CD4-positive, alpha-beta T cell (primary cell): ENCODE measurements around the gene TSPAN8. TPM values are rescaled to one million over a fixed set of nuclear protein-coding genes. Genes with fewer than 3 reads are reported as not detected.

Source experiments
- ATAC-seq: fragments of 200-7000 bp; cut with Tn5 transposase; one replicate; pipeline ENCODE4 v1.10.0; 2022; ENCODE audit warnings: mild to moderate bottlenecking; ENCODE audit not compliant: poor library complexity
- CTCF ChIA-PET: fragments of 350-600 bp; sonication (Branson Sonifier 250); formaldehyde crosslinking; loops from one replicate; lab custom pipeline; 2021; ENCODE audit warnings: antibody characterized with exemption, inconsistent platforms; lab: Charles Lee
- POLR2A ChIA-PET: fragments of 350-600 bp; sonication (Branson Sonifier 250); formaldehyde crosslinking; loops from one replicate; lab custom pipeline; 2021; ENCODE audit warnings: antibody characterized with exemption, inconsistent platforms; lab: Charles Lee
- DNase-seq, 14 experiments: peaks; one replicate each; pipeline ENCODE4 v3.0.0-alpha.2; 2013 to 2020; ENCODE audit warnings: mixed read lengths in 2 of 14
- H3K27ac ChIP-seq, 2 donors: one replicate each; pipeline versions ENCODE4 v1.5.1 to v1.7.0; 2013; ENCODE audit warnings: low read length in 2 of 2, low read depth in 1 of 2, mild to moderate bottlenecking in 1 of 2
- H3K27me3 ChIP-seq, 2 experiments: 1 replicate in 1 of 2; 2 replicates in 1 of 2; pipeline versions ENCODE4 v1.6.1 to v1.7.0; 2013; ENCODE audit warnings: low read length in 2 of 2, control low read depth in 1 of 2, mild to moderate bottlenecking in 1 of 2, moderate library complexity in 1 of 2; ENCODE audit not compliant: insufficient read depth in 2 of 2, control insufficient read depth in 1 of 2
- H3K36me3 ChIP-seq: one replicate; pipeline ENCODE4 v1.6.1; 2013; ENCODE audit warnings: low read length, control low read depth; ENCODE audit not compliant: insufficient read depth
- H3K4me1 ChIP-seq: one replicate; pipeline ENCODE4 v1.6.1; 2013; ENCODE audit warnings: low read length, control low read depth; ENCODE audit not compliant: insufficient read depth
- H3K4me3 ChIP-seq: one replicate; pipeline ENCODE4 v1.5.1; 2013; ENCODE audit warnings: mild to moderate bottlenecking, low read length, moderate library complexity
- H3K9me3 ChIP-seq, 2 experiments: 1 replicate in 1 of 2; 2 replicates in 1 of 2; pipeline versions ENCODE4 v1.6.1 to v1.7.0; 2013; ENCODE audit warnings: low read length in 2 of 2, mild to moderate bottlenecking in 2 of 2, control low read depth in 1 of 2, moderate library complexity in 1 of 2; ENCODE audit not compliant: control insufficient read depth in 1 of 2, insufficient read depth in 1 of 2
- H3K27ac Mint-ChIP-seq: one replicate; pipeline ENCODE4 v1.8.0; 2020; ENCODE audit warnings: mixed read lengths
- H3K27me3 Mint-ChIP-seq: one replicate; pipeline ENCODE4 v1.8.0; 2021; ENCODE audit warnings: mixed read lengths
- H3K36me3 Mint-ChIP-seq: one replicate; pipeline ENCODE4 v1.8.0; 2021; ENCODE audit warnings: low read depth, mixed read lengths
- H3K4me1 Mint-ChIP-seq: one replicate; pipeline ENCODE4 v1.8.0; 2021; ENCODE audit warnings: low read depth, mixed read lengths
- H3K4me3 Mint-ChIP-seq: one replicate; pipeline ENCODE4 v1.8.0; 2020; ENCODE audit warnings: mild to moderate bottlenecking, mixed read lengths
- H3K9me3 Mint-ChIP-seq: one replicate; pipeline ENCODE4 v1.8.0; 2020; ENCODE audit warnings: mixed read lengths
- CTCF ChIP-seq: fragments of 200-600 bp; IDR thresholded peaks from one replicate; pipeline ENCODE4 v1.8.0; 2022; ENCODE audit warnings: antibody characterized with exemption, mild to moderate bottlenecking
- intact Hi-C, 2 experiments: fragments of 100-400 bp; cut with DNase I in 1 of 2; cut with micrococcal nuclease in 1 of 2; formaldehyde crosslinking; loops; one replicate each; pipeline versions ENCODE4 v1.15.1 to v1.9.0; 2023 to 2025; cut with DNase I, micrococcal nuclease
- total RNA-seq, 174 experiments: library from RNA in 2 of 174; stranded (reverse) in 2 of 174; gene quantifications; one replicate each; pipeline ENCODE4 v1.2.3 and lab custom pipeline; 2021 to 2026

TSPAN8 gene
- total RNA-seq, 2 experiments from 2014 or later: not detected

DNA sequence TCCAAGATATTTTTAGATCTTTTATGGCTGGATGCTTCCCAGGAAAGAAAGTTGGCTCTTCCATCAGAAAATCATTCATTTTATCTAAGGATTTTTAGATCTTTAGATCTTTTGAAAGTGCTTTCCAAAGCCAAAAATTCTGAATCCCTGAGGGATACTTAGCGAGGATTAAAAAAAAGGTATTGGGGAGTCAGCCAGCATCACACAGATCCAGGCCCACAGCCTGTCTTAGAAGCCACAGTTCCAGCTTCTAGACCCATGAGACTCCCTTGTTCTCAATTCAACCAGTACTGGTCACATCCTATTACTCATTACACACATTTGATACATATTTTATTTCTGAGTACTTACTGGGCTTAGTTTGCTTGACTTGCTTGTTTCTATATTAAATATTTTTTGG, 49.9 kb downstream of the TSPAN8 start:
- no peaks in the 10 kb centered on the region for H3K36me3 Mint-ChIP-seq
- no peak for ATAC-seq
- no peaks in the 10 kb centered on the region for H3K4me1 ChIP-seq
- H3K9me3 Mint-ChIP-seq: peaks cover 3% of the 10 kb centered on the region
- no peak for TF ChIP-seq CTCF
- H3K27me3 Mint-ChIP-seq: no peaks in the 10 kb centered on the region
- H3K36me3 ChIP-seq: no peaks in the 10 kb centered on the region
- H3K4me3 Mint-ChIP-seq: no peak overlapping the region
- intact Hi-C loops: no loop called here
- no peak overlapping the region for H3K4me3 ChIP-seq
- DNase-seq: no peak
- POLR2A ChIA-PET: no interaction called here
- no peak overlapping the region for H3K27ac ChIP-seq
- CTCF ChIA-PET: no interaction called here
- H3K9me3 ChIP-seq: peaks cover 0 to 10% of the 10 kb centered on the region in 2 experiments
- H3K27me3 ChIP-seq: no peaks in the 10 kb centered on the region
- no peak overlapping the region for H3K27ac Mint-ChIP-seq
- H3K4me1 Mint-ChIP-seq: no peaks in the 10 kb centered on the region

- H3K27ac ChIP-seq: no peak overlapping the region
- Mint-ChIP-seq H3K9me3 (no peaks in the 10 kb centered on the region), H3K4me1 (no peaks in the 10 kb centered on the region), H3K27me3 (no peaks in the 10 kb centered on the region), H3K36me3 (no peaks in the 10 kb centered on the region), H3K4me3 (no peak overlapping the region), H3K27ac (no peak overlapping the region)
- ChIA-PET POLR2A (no interaction called here), CTCF (no interaction called here)
- H3K36me3 ChIP-seq: no peaks in the 10 kb centered on the region
- H3K27me3 ChIP-seq: no peaks in the 10 kb centered on the region
- no peak for TF ChIP-seq CTCF
- H3K4me1 ChIP-seq: no peaks in the 10 kb centered on the region
- DNase-seq (no peak), ATAC-seq (no peak)
- H3K9me3 ChIP-seq: peaks cover 0 to 3% of the 10 kb centered on the region in 2 experiments
- intact Hi-C loops: no loop called here
- no peak overlapping the region for H3K4me3 ChIP-seq
Observed at GRCh38 chr12:71105956-71106355, 51.8 kb downstream of the TSPAN8 start.

DNA sequence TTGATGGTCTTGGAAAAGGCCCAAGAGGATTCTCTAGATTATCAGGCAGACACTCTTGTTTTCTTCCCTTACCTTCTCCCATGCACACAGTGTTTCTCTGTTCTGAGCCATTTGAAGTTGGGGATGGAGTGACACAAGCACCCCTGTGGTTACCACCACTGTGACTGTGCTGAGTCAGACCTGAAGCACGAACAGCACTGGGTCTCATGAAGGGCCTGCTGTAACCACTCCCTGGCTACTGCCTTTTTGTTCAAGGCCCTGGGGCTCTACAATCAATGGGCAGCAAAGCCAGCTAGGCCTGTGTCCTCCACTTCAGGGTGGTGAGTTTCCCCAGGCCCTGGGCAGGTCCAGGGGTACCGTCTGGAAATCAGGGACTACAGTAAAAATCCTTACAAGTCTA, 65.5 kb downstream of the TSPAN8 start:
- no peaks in the 10 kb centered on the region for H3K27me3 Mint-ChIP-seq
- peaks cover 11% of the 10 kb centered on the region for H3K9me3 Mint-ChIP-seq
- Histone ChIP-seq H3K4me1 (no peaks in the 10 kb centered on the region), H3K27ac (no peak overlapping the region), H3K36me3 (no peaks in the 10 kb centered on the region), H3K27me3 (no peaks in the 10 kb centered on the region), H3K9me3 (peaks cover 0 to 7% of the 10 kb centered on the region in 2 experiments), H3K4me3 (no peak overlapping the region)
- H3K27ac Mint-ChIP-seq: no peak overlapping the region
- H3K4me1 Mint-ChIP-seq: no peaks in the 10 kb centered on the region
- H3K4me3 Mint-ChIP-seq: no peak overlapping the region
- DNase-seq: no peak
- POLR2A ChIA-PET: no interaction called here
- H3K36me3 Mint-ChIP-seq: no peaks in the 10 kb centered on the region
- no peak for ATAC-seq
- intact Hi-C loops: no loop called here
- CTCF ChIA-PET: no interaction called here
- no peak for TF ChIP-seq CTCF
